Stimulated activated CD8-positive, alpha-beta memory T cell treated with anti-CD3 and anti-CD28 coated beads, Interleukin-12 subunit alpha, Interleukin-12 subunit beta, amount 100 ng/mL, for 24 hours (primary cell): ENCODE measurements around the gene LCE1C.

Experiments used
- DNase-seq: peaks from one replicate; pipeline ENCODE4 v3.0.0-alpha.2; 2020; ENCODE audit errors: extremely low read depth

The LCE1C gene

DNA sequence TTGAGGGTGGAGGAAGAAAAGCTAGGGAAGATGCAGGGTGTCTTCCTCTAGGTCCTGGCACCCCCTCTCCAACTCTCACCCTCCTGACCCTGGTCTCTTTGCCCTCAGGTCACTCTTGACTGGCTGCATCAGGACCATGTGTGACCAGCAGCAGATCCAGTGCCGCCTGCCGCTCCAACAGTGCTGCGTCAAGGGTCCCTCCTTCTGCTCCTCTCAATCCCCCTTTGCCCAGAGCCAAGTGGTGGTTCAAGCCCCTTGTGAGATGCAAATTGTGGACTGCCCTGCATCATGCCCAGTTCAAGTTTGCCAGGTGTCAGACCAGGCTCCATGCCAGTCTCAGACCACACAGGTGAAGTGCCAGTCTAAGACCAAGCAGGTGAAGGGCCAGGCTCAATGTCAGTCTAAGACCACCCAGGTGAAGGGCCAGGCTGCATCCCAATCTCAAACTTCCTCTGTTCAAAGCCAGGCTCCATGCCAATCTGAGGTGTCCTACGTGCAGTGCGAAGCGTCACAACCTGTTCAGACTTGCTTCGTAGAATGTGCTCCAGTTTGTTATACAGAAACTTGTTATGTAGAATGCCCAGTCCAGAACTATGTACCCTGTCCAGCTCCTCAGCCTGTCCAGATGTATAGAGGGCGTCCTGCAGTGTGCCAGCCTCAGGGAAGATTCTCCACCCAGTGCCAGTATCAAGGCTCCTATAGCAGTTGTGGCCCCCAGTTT is 46.8 kb downstream of the LCE1C start:
- no peak for DNase-seq

DNA sequence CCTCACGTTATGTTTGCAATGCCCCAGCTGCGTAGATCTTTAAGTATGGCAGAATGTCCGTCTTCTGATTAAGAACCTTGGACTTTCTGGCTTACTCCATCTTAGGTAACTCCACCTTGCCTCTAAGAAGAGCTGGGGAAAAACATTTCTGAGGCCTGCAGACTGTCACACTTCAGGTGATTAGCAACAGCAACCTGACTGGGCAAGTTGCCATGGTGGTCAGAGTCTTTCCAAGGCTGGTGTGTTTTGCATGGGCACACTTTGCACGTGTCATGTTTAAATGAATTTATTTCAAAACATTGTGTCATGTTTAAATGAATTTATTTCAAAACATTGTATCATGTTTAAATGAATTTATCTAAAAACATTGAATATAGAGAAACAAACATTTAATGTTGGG is 47.8 kb downstream of the LCE1C start:
- no peak for DNase-seq

DNA sequence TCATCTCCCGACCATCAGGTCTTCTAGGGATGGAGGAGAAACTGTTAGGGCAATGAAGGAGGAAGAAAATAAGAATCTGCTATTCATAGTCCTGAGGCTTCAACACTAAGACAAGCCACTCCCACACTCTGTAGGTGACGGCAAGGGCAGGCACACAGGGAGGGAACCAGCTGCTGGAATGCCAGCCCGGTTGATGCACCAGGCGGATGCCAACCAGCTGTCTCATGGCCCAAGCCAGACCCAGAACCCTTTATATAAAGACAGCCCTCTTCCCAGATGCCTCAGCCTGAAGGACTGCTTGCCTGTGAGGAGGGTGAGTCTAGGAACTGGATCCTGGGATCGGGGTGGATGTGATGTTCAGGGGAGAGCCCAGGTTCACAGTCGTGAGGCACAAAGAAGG is 48.7 kb downstream of the LCE1C start, which contains the start of gene KPRP:
Gene KPRP, plus strand, starts transcription at position 279 of the 400 bp plus-strand sequence. CDS start 1,564 bp downstream, outside the sequence.
- DNase-seq: no peak

GRCh38 chr1:152756872-152757271 is 49.6 kb downstream of the LCE1C start:
- DNase-seq: no peak
